NCI-H1417 treated with DMSO at 0.1 percent for 48 hours (cell line): ENCODE measurements around the gene ASB3.
"Not testable (repeated sequence)": the region's sequence is repeated elsewhere in the genome, so short reads cannot be mapped to it uniquely, and the experiment has no call there.

ENCODE experiments used
- DNase-seq: peaks from one replicate; lab custom pipeline; 2025; lab: John Stamatoyannopoulos, UW

ASB3 gene

GRCh38 chr2:53737091-53737490, 49.7 kb downstream of the ASB3 start:
- DNase-seq, result no peak

- DNase-seq, result no peak
These were observed 57.5 kb downstream of the ASB3 start for GRCh38 chr2:53729143-53729762.

- DNase-seq, result no peak
These were observed 58.8 kb downstream of the ASB3 start for GRCh38 chr2:53727921-53728320.

DNA sequence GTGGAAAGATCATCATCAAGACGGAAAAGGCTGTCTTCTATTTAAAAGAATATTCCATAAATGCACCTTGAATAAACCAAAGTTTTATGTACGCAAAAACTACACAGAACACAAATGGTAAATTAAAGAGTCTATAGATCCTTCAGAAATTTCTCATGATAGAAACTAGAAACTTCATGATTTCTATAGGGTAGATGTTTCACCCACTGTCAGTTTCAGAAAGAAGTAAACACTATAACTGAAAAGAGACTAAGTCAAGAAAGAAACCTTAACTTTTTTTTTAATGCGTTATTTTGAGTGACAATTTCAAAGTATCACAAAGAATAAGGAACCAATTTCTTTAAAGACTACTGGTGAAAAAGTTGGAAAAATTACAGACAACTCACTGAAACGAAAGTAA, 61.1 kb downstream of the ASB3 start:
- no peak for DNase-seq

- DNase-seq, result no peak
These were observed 62.2 kb downstream of the ASB3 start for GRCh38 chr2:53724536-53724935.

DNA sequence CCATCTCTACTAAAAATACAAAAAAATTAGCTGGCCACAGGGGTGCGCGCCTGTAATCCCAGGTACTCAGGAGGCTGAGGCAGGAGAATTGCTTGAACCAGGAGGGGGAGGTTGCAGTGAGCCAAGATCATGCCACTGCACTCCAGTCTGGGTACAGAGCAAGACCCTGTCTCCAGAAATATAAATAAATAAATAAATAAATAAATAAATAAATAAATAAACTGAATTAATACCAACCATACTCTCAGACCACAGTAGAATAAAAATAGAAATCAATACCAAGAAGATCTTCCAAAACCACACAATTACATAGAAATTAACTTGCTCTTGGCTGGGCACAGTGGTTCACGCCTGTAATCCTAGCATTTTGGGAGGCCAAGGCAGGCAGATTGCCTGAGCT, 65.8 kb downstream of the ASB3 start:
- DNase-seq, result not testable (repeated sequence)

DNA sequence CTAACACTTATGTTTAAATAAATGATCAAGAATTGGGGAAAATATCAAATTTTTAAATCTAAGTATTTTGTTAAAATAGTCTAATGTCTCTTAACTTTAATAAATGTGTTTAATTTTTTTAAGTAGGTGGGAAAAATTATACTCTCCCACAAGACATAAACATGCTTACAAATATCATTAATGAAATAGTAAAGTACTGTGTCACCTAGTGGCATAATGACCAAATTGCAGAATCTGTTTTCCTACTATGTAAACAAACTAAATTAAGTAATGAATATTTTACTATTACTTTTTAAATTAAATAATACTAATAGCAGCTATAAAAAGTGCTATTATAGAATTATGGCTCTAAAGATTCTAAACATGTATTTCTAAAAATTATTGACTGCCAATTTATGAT, 71.2 kb downstream of the ASB3 start:
- DNase-seq, result no peak

DNA sequence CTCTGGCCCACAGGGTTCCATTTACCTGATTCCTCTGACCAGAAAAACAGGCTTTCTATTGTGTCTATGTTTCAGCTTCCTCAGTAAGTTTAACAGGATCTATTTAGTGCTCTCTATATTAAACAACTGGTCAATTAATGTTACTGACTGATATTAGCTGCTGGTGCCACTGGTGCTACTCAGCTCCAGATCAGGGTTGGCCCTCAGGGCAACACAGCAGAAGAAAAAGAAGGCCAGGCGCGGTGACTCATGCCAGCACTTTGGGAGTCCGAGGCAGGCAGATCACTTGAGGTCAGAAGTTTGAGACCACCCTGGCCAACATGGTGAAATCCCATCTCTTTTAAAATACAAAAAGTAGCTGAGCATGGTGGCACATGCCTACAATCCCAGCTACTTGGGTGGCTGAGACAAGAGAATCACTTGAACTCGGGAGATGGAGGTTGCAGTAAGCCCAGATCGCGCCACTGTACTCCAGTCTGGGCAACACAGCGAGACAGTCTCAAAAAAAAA, 75.4 kb downstream of the ASB3 start:
- no peak for DNase-seq

- DNase-seq, result no peak
These were observed 77.8 kb downstream of the ASB3 start for GRCh38 chr2:53708988-53709387.

- no peak for DNase-seq
These were observed 85.5 kb downstream of the ASB3 start for GRCh38 chr2:53701221-53701620.

- no peak for DNase-seq
These were observed 89.1 kb downstream of the ASB3 start for GRCh38 chr2:53697686-53698085.

- DNase-seq, result no peak
These were observed 89.7 kb downstream of the ASB3 start for GRCh38 chr2:53697092-53697491.

DNA sequence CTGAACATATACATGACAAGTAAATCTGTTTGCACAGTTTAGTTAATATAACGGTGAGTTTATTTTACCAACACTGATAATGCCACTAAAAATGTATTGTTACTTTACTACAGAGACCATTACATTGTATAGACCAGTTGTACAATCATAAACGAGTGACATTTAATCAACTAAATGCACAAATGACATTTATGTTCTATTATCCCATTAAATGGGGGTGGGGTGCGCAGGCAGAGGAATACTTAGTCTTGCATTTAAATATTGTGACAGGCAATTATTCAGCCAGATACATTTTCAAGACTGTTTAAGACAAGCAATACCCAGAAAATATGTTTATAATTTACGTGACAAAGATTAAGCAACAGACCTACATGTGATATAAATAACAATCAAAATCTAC, 91.2 kb downstream of the ASB3 start:
- no peak for DNase-seq

- DNase-seq, result no peak
These were observed 92.5 kb downstream of the ASB3 start for GRCh38 chr2:53694096-53694771.

- no peak for DNase-seq
These were observed 95.9 kb downstream of the ASB3 start for GRCh38 chr2:53690876-53691275.

DNA sequence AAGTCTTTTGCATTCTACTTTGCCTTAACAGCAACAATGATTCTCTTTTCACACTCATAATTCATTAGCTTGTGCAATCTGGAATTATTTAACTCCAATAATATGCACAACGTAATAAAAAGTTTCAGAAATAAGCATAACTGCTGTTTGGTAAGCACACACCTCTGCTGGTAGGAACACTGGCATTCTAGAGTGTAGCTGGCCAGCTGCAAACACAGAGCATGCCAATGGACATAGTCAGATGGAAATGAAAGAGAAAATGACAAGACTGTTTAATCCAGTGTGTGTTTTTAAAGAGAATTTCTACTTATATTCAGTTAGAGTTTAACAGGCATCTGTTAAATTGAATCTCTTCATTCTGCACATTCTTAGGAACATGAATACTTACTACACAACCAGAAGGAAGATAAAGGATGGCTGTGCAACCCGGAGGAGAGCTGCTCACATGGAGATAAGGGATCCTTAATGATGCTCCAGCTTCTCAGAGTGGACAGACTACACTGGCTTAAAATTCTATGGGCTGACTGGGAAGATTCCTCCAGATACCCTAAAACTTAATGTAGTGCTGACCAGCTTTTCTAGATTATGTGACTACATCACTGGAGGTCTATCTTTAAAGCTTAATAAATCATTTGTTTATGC, 113.8 kb downstream of the ASB3 start:
- no peak for DNase-seq

DNA sequence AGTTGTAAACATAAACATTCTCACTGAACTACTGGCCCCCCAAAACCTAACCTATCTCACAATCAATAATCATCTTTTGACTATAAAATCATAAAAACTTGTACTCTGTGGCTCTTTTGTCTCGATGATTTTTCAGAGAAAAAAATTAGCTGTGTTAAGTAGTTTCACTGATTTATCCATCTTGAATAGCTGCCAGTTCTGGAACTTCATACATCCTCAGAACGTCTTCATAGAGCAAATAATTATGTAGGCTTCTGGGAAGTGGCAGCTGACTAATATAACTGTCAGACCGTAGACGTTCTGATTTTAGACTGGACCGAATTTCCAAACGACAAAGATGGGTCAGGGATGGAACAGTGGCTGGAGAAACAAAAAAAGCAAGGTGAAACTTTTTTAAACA, 116.4 kb downstream of the ASB3 start:
- no peak for DNase-seq

DNA sequence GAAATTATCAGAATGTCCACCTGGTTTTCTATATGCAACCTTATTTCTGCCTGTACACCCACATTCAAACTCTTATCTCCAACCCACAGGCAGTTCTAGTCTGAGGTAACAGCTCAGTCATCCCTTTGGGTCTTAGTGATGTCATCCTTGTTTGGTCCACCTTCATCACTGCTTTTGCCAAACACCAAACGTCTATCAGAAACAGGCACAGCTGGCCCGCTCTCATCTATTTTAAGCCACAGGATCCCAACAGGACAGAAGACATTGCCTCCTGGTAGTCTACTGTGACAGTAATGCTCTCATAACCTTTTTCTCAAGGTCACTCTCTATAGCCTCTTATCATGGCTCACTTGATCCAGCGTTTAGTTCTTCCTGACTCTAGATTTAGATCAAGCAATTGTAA, 118.1 kb downstream of the ASB3 start:
- DNase-seq, result no peak

DNA sequence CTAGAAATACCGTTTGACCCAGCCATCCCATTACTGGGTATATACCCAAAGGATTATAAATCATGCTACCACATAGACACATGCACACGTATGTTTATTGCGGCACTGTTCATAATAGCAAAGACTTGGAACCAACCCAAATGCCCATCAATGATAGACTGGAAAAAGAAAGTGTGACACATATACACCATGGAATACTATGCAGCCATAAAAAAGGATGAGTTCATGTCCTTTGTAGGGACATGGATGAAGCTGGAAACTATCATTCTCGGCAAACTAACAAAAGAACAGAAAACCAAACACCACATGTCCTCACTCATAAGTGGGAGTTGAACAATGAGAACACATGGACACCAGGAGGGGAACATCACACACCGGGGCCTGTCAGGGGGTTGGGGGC, 119.6 kb downstream of the ASB3 start:
- DNase-seq, result not testable (repeated sequence)

DNA sequence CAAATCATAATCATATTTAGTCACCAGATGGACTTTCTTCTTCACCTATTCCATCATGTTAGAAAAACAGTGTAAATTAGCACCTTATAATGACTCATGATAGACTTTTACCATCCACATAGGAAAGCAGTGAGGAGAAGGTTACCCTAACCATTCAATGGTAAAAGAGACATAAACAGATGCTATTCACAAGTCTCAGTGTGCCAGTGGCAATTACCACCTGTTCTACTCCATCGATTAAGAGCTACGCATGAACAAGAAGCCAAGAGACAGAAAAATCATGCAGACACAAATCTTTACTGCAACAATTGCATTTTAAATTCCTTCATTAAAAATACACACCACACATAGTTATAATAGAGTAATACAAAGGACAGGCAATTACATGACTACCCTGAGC, 125.9 kb downstream of the ASB3 start:
- no peak for DNase-seq

DNA sequence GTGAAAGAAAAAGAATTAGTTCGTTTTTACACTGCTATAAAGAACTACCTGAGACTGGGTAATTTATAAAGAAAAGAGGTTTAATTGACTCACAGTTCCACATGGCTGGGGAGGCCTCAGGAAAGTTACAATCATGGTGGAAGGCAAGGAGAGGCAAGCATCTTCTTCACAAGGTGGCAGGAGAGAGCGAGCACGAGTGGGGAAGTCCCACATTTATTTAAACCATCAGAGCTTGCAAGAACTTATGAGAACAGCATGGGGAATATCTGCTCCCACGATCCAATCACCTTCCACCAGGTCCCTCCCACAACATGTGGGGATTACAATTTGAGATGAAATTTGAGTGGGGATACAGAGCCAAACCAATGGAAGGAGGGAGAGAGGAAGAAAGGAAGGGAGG, 128.3 kb downstream of the ASB3 start:
- DNase-seq, result not testable (repeated sequence)

- DNase-seq, result no peak
These were observed 131.5 kb downstream of the ASB3 start for GRCh38 chr2:53655256-53655655.

DNA sequence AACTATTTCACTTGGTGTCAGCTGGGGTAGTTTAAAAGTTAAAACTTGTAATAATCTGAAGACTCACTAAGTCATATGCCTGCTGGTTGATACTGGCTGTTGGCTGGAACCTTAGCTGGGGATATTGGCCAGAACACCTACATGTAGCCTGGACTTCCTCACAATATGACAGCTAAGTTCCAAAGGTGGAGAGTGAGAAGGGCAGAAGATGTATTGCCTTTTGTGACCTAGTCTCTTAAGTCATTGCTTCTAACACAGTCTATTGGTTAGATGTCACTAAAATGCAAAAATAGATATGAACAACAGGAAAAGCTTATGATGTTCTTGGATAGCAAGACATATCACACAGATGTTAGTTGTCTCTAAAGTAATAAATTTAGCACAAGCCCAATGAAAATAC, 132.4 kb downstream of the ASB3 start:
- DNase-seq, result no peak
